SH-SY5Y (cell line): ENCODE measurements around the gene LNX1.

Source experiments
- GATA2 ChIP-seq: IDR thresholded peaks from 2 replicates; pipeline ENCODE4 v1.6.1; 2011; ENCODE audit warnings: mild to moderate bottlenecking, low read depth, low read length
- GATA3 ChIP-seq: IDR thresholded peaks from 2 replicates; pipeline ENCODE4 v1.6.1; 2011; ENCODE audit warnings: low read depth, mild to moderate bottlenecking, low read length, moderate library complexity

LNX1 gene

DNA sequence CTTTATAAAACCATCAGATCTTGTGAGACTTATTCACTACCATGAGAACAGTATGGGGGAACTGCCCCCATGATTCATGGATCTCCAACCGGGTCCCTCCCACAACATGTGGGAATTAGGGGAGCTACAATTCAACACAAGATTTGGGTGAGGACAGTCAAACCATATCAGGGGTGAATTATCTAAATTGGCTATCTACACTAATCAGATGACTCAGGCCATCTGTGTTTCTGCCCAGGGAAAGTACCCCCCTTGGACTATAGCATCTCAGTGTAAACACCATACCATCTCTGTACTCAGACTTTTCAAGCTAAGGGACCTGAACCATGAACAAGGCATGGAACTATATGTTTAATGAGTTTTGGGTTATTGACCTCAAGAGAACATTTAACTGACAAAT lies 76.8 kb downstream of the LNX1 start:
- TF ChIP-seq GATA3: peak; percentile 44; the same call in 1 of the 2 replicates
- peak; percentile 60 for TF ChIP-seq GATA2

DNA sequence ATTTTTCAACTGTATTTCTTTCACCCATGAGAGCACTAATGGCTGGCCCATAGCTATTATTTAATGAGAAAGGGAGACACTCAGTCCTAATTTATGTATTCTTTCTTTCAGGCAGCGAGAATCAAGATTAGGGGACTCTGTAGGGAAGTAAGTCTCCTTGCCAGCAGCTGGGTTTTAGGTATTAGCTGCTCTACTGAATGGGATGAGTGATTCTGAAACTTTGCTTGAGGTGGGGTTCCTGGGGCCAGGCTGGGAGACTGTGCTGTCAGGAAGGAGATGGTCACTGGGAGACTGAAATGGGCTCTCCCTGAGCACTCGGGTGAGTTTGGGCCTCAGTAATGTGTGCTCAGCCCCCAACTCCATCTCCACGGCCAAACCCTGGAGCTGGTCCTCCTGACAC lies 78.7 kb downstream of the LNX1 start:
- TF ChIP-seq GATA3 (no peak), GATA2 (no peak)

DNA sequence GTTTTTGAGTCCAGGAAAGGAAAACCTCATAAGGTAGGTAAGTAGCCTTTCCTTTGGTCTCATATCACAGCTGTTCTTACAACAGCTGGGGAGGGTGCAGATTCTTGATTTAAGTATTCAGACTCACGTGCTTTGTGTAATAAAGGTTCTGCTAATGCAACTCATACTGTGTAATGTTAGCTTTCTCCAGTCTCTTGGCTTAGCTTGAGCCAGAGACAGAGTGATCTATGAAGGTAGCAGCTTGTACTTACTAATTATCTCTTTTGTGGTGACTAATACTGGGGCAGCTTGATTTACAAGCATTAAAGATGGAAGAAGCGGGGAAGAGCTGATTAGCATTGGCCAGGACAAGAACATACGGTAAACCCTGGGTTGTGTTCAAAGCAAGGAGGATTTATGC lies 80.3 kb downstream of the LNX1 start:
- TF ChIP-seq GATA2 (no peak), GATA3 (no peak)

DNA sequence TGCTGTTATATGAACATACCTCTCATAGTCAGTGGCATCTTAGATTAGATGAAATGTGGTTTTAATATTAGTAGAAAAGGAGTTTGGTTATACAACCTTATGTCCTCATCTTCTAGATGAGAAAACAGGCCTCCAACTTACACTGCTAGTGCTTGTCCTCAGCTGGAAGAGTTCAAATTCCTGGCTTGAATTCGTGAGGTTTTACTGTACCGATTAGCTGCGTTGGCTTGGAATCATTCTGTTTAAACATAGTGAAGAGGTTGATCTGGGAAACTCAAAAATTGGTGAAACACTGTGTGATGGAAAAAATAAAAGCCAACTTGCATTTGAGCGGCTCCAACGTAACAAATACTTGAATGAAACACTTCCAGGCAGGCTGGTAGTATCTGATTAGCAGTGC lies 81.0 kb downstream of the LNX1 start:
- TF ChIP-seq GATA2: no peak
- TF ChIP-seq GATA3: no peak

DNA sequence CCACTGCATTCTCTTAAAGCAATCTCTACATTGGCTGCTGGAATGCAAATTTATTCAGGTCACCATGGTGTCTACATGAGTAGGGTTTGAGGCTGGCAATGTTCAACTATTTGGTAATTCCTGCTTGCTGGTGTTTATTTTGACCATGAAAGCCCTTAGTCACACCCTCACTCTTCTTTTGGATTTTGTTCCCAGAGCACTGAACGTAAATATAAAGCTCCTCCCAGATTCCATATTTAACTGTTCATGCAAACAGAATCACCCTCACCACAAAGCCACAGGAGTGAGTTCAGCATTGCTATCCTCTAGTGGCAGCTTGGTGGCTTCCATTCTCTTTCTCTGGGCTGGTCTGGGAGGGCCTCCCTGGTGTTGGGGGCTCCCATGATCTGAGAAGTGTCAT lies 82.8 kb downstream of the LNX1 start:
- TF ChIP-seq GATA3 (no peak), GATA2 (no peak)

DNA sequence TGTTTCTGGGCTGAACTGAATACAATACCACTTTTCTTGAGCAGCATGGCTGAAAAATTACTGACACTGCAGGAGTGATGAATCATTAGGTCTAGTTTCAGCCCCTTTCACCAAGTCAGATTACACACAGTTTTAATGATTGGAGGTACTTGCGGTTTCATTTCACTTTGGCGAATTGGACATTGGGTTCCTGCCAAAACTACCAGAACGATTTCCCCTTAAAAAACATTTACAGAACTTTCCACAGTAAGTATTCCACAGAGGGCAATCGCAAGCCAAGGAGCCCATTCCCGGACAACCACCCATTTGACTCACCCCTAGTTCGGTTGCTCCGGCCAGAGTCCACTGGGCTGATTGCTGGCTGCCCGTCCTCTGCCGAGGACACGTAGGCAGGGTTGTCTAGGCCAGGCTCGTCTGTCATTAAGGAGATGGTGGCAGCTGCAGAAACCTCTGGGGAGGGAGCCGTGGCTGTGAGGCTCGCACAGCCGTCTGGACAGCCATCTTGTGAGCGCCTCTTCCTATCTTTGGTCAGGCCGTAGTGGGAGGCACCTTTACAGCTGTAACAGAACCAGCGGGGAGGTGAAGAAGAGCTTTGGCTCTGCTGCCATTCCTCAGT lies 83.5 kb downstream of the LNX1 start:
- TF ChIP-seq GATA3: no peak
- TF ChIP-seq GATA2: no peak

DNA sequence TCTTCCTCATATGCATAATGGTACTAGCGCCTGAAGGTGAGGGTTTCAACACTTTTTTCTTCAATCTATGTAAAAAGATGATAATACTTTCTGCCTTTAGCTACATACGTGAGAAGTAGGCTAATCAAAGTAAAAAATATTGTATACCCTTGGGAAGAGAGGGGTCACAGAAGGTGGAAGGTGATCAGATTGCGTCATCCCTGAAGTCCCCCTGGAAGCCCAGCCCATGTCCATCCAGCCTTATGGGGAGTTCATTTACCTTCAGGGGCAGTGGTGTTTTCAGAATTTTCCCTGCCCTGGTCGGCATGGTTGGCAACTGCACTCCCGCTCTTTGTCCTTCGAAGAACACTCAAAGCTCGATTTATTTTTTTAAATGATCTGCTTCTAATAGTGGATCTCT lies 84.2 kb downstream of the LNX1 start:
- no peak for TF ChIP-seq GATA3
- no peak for TF ChIP-seq GATA2

DNA sequence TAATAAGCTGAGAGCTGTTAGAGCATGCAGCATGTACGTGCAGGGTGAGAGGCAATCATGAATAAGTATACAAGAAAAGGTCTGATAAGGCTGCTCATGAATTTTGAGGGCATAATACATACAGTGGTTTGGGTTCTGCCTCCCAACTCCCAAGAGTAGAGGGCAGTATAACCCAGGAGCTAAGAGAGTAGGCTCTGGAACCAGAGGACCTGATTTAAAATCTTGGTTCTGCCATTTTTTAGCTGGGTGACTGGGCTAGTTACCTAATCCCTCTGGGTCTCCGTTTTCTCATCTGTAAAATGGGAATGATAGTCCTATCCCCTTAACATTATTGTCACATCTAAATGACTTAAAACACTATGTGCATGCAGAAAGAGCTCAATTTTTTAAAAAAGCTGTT lies 85.3 kb downstream of the LNX1 start:
- no peak for TF ChIP-seq GATA3
- TF ChIP-seq GATA2: no peak

DNA sequence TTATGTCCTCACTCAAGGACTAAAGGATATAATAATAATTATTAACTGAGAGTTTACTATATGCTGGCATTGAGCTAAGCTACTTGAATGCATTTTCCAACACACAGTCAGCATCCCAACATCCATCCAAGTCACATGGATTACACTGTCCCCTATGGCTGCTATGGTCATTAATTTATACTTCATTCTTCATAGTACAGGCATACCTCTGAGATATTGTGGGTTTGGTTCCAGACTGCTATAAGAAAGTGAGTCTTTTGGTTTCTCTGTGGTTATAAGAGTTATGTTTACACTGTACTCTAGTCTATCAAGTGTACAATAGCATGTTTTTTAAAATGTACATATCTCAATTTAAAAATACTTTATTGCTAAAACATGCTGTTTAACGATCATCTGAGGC lies 89.2 kb downstream of the LNX1 start:
- no peak for TF ChIP-seq GATA3
- no peak for TF ChIP-seq GATA2

DNA sequence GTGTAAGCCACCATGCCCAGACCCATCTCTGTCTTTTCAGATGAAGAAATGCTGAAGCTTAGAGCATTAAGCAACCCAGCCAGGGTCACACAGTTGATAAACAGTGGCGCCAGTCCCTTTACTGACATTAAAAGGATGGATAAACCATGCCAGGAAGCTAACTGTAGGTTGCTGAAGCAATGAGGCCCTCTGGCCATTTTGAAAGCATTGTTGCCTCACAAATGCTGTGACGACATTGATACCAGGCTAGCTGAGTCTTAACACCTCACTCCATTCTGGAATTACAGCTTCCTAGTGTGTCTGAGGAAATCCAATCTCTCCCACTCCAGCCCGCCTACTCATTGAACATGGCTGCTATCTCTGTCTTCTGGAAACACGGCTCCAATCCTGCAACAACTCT lies 89.7 kb downstream of the LNX1 start:
- TF ChIP-seq GATA2 (no peak), GATA3 (no peak)

DNA sequence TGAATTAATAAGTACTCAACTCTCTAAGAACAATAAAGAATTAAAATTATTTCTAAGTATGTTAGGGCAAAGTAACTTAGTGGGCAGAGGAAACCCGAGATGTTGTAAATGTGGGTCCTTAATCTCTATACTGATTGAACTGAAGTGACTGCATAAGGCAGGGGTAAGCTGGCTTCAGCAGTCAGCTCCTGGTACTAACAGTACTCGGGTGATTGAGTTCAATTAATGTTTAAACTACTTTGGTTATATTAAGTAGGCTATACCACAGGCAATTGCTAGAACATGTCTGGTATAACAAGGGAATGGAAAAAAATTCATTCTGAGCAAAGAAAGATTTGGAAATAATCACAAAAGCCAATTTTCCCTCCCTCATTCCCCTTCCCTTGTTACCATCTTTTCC lies 90.7 kb downstream of the LNX1 start:
- no peak for TF ChIP-seq GATA2
- TF ChIP-seq GATA3: no peak

DNA sequence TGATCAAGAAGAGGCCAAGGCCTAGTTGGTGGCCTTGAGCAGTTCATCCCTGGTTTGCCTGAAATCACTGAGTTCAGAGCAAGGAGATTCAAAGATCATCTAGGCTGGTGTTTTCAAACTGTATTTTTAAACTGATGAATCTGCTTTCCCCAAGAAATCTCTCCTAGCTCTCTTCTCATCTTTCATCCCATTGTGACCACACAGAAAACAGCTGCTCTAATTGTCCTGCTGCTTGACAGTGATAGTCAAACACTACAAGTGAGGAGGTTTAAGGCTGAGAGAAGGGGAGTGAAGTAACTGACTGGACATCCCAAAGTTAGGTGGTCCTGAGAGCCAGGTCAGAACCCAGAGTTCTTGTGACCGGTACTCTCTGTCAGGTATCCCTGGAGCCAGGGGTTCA lies 91.5 kb downstream of the LNX1 start:
- no peak for TF ChIP-seq GATA3
- TF ChIP-seq GATA2: no peak

DNA sequence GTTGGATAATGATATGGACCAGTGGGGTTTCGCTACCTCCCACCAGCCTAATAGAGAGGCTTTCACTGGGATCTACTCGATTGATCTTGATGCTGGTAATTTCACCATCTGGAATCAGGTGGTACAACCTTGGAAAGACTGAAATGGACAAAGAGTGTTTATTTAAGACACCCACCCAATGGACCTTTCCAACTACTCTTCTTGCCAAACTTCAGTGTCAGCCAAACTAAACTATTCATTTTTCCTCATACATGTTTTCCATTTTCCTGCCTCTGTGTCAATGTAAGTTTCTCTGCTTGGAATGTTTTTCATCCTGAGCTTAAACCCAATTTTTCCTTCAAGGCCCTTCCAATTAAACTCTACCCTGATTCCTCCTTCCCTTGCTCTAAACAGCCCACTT lies 92.6 kb downstream of the LNX1 start:
- TF ChIP-seq GATA2 (no peak), GATA3 (no peak)

DNA sequence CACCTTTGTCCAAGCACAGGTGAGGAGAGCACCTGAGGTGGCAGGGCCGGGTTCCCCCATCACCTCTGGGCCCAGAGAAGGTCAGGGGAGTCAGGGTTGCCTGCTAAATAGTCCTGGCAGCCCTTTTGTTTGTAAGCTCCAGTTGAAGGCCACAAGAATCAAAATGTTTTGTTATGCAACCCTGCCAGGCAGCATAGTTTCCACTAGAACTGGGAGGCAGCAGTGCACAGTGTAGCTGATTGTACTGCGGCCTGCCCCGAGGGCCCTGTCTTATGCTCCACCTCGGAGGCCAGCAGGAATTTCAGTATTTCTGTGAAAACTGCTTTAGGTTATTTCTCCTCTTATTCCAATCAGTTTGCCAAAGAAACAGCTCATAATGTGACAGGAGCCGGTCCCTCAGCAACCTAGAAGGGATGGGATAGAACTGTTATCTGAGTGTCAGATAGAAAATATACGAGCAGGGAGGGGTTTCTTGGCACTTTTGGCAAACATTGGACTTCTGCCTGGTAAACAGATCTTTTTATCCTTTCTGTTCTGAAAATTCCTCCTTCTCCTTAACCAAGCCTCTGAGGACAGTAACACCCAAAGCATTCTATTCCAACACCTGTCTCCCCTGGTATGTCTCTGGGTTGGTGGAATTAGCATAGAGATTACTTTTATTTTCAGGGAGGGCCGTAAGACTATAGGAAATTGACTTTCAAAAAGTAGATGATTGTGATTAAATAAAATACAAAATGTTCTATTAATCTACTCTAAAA lies 93.6 kb downstream of the LNX1 start:
- no peak for TF ChIP-seq GATA2
- no peak for TF ChIP-seq GATA3

DNA sequence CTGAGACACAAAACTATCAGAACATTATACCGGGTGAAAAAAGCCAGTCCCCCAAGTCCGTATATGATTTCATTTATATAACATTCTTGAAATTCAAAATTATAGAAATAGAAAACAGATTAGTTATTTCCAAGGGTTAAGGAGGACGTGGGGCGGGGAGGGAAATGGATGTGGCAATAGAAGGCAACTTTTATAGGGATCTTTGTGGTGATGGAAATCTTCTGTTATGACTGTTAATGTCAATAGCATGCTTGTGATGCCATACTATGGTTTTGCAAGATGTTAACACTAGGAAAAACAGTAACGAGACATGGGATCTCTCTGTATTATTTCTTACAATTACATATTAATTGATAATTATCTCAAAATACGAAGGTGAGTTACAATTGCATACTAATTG lies 96.4 kb downstream of the LNX1 start:
- TF ChIP-seq GATA3 (no peak), GATA2 (no peak)
